Measurements from ENCODE around the gene ADK. TPM values are rescaled to one million over a fixed set of nuclear protein-coding genes. Genes with fewer than 3 reads are reported as not detected.

ADK gene
- 10 to 100 TPM; 15.3 to 23.3 (median 20.8) TPM for total RNA-seq

DNA sequence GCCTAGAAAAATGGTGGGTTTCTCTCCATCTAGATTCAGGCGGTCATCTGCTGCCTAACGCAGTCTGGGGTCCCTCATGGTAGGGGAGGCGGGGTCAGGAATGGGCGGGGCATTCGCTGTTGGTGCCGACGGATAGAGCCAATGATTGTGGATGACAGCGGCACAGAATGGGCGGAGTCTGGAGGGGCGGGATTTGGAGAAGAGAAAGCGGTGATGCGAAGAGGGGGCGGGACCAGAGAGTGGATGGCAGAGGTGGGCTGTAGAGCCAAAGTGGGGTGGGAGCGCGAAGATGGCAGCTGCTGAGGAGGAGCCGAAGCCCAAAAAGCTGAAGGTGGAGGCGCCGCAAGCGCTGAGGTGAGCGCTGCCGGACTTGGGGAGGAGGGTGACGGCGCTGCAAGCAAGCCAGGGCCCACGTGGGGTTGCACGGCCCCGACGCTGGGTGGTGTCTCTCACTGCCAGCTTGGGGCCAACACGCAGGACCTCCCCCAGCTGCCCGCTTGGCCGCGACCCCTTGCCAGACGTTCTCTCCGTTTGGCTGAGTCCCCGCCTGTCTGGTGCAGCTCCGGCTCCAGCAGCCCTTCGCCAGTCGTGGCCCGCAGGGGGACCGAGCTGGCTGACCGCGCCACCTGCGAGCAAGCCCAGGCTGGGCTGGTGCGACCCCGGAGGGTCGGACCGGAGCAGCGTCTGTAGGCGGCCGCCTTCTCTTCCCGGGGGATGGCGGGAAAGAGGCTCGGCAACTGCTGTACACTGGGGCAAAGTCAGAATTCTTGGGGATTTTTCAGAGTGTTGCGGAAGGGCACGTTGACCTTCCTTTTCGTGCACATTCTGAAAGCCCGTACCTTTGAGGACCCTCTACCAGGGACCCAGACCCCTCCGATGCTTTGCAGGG is at the start of gene ADK:
TSS of gene ADK (plus strand) at position 232 of the 889 bp plus-strand sequence. CDS start at position 290, 58 bp downstream.
- ATAC-seq, result peak; percentile 98
- Histone ChIP-seq H3K27ac (peak within 1 kb of the TSS; percentile 84 to 95 (median 92)), H3K4me3 (peak within 1 kb of the TSS; percentile 77 to 92), H3K27me3 (no peaks in the 10 kb centered on the region), H3K4me1 (peaks cover 5 to 73% (median 12%) of the 10 kb centered on the region in 3 donors), H3K9me3 (no peaks in the 10 kb centered on the region), H3K36me3 (peaks cover 0 to 9% of the 10 kb centered on the region in 2 donors)
- no peak for TF ChIP-seq EP300 (IDR thresholded peaks at IDR 0.05)
- TF ChIP-seq POLR2AphosphoS5 (IDR thresholded peaks at IDR 0.05), result peak; percentile 51
- TF ChIP-seq, protein P1, sequence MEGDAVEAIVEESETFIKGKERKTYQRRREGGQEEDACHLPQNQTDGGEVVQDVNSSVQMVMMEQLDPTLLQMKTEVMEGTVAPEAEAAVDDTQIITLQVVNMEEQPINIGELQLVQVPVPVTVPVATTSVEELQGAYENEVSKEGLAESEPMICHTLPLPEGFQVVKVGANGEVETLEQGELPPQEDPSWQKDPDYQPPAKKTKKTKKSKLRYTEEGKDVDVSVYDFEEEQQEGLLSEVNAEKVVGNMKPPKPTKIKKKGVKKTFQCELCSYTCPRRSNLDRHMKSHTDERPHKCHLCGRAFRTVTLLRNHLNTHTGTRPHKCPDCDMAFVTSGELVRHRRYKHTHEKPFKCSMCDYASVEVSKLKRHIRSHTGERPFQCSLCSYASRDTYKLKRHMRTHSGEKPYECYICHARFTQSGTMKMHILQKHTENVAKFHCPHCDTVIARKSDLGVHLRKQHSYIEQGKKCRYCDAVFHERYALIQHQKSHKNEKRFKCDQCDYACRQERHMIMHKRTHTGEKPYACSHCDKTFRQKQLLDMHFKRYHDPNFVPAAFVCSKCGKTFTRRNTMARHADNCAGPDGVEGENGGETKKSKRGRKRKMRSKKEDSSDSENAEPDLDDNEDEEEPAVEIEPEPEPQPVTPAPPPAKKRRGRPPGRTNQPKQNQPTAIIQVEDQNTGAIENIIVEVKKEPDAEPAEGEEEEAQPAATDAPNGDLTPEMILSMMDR (IDR thresholded peaks at IDR 0.05), result peak in 3 of 4 experiments; percentile 24 to 63 (median 40)
- TF ChIP-seq POLR2A (IDR thresholded peaks at IDR 0.05), result peak; percentile 39 to 50
- WGBS, 2 donors (ENCODE audit: low coverage in 1 of 2), result 0% methylated on average over 2 to 20 of the region's 57 CpGs

DNA sequence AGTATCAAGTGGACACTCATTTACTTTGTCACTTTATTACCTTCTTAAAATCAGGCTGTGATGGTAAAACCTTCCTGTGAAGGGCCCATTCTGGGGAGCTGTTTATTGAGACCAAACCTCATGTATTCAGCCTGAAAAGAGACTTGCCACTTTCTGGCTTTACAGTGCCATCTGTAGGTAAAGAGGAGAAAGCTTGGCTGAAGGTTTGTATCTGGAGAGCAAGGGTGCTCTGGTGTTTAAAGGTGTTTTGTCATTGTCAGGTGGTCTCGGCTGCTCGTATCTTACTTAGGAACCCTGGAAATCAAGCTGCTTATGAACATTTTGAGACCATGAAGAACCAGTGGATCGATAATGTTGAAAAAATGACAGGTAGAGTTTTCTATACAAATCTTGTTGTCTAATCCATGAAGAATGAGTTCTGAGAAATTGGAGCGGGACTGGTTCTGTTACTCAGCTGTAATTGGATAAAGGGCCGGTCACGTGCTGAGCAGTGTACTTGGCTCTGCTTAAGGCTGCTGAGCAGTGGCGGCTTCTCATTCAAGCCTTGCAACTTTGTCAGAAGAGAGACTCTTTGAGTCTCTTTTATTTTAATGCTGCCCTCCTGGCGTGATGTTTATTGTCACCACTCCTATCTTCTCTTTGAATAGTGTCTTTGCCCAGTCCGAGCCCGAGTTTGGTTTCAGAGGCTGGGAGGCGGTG is 47.3 kb upstream of the ADK start:
- peak overlapping the region in 2 of 4 donors; percentile 4 to 40 for H3K27ac ChIP-seq
- no peak overlapping the region for H3K4me3 ChIP-seq
- TF ChIP-seq, protein P1 (IDR thresholded peaks at IDR 0.05), result peak in 2 of 4 experiments; percentile 8 to 36
- TF ChIP-seq POLR2A (IDR thresholded peaks at IDR 0.05), result no peak
- peaks cover 21 to 100% of the 10 kb centered on the region in 2 donors for H3K36me3 ChIP-seq
- WGBS, 2 donors (ENCODE audit: low coverage in 1 of 2), result 70% methylated on average over 10 to 11 of the region's 11 CpGs
- H3K27me3 ChIP-seq, result no peaks in the 10 kb centered on the region
- no peak for ATAC-seq
- peaks cover 0 to 10% (median 0%) of the 10 kb centered on the region in 3 donors for H3K4me1 ChIP-seq
- H3K9me3 ChIP-seq, result no peaks in the 10 kb centered on the region

DNA sequence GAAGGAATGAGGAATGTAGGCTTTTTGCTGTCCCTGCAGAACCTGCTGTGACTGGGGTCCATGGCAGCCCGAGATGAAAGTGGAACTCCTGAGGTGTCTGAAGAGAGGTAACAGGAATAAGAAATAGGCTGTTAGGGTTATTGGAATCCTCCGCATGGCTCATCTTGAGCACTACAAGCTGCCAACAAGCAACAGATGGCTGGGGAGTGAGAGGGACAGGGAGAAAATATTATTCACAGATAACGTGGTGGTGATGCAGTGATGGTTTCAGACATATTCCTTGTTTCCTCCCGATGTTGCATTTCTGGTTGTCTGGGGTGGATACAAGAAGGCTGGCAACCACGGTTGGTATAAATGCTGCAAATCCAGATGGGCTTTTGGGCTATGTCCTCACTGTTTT is 46.5 kb upstream of the ADK start:
- no peak overlapping the region for H3K4me3 ChIP-seq
- TF ChIP-seq POLR2A (IDR thresholded peaks at IDR 0.05) (no peak), EP300 (IDR thresholded peaks at IDR 0.05) (no peak), POLR2AphosphoS5 (IDR thresholded peaks at IDR 0.05) (no peak)
- TF ChIP-seq, protein P1 (IDR thresholded peaks at IDR 0.05), result no peak
- H3K27ac ChIP-seq, result no peak overlapping the region
- peaks cover 0 to 13% (median 0%) of the 10 kb centered on the region in 3 donors for H3K4me1 ChIP-seq
- 76 to 83% methylated on average over 3 to 5 of the region's 5 CpGs for WGBS, 2 donors (ENCODE audit: low coverage in 1 of 2)
- no peaks in the 10 kb centered on the region for H3K27me3 ChIP-seq
- no peaks in the 10 kb centered on the region for H3K9me3 ChIP-seq
- ATAC-seq, result no peak
- H3K36me3 ChIP-seq, result peaks cover 16 to 100% of the 10 kb centered on the region in 2 donors

DNA sequence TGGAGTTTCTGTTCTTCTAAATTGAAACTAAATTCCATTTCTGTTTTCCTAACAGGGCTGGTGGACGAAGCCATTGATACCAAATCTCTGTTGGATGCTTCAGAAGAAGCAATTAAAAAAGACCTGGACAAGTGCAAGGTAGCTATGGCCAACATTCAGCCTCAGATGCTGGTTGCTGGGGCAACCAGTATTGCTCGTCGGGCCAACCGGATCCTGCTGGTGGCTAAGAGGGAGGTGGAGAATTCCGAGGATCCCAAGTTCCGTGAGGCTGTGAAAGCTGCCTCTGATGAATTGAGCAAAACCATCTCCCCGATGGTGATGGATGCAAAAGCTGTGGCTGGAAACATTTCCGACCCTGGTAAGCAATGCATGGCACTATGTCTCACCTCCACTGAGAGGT is 46.0 kb upstream of the ADK start:
- Histone ChIP-seq H3K36me3 (peaks cover 12 to 100% of the 10 kb centered on the region in 2 donors), H3K27ac (no peak overlapping the region), H3K4me1 (peaks cover 0 to 18% (median 0%) of the 10 kb centered on the region in 3 donors), H3K9me3 (no peaks in the 10 kb centered on the region), H3K4me3 (no peak overlapping the region), H3K27me3 (no peaks in the 10 kb centered on the region)
- WGBS, 2 donors (ENCODE audit: low coverage in 1 of 2), result 61 to 69% methylated on average over 4 to 7 of the region's 8 CpGs
- no peak for TF ChIP-seq POLR2A (IDR thresholded peaks at IDR 0.05)
- TF ChIP-seq, protein P1 (IDR thresholded peaks at IDR 0.05), result no peak
- no peak for TF ChIP-seq EP300 (IDR thresholded peaks at IDR 0.05)
- no peak for TF ChIP-seq POLR2AphosphoS5 (IDR thresholded peaks at IDR 0.05)
- ATAC-seq, result no peak

Data from gastroesophageal sphincter (tissue), 4 donors.